PFSK-1 (cell line): ENCODE results near the gene MIPEP. TPM values are rescaled to one million over a fixed set of nuclear protein-coding genes. Genes with fewer than 3 reads are reported as not detected.

Experiments used
- FOXP2 ChIP-seq: optimal IDR thresholded peaks from 2 replicates; pipeline ENCODE3; 2011; ENCODE audit warnings: borderline replicate concordance, control low read depth, inconsistent platforms; ENCODE audit not compliant: insufficient read depth; ENCODE audit errors: extremely low read length, extremely low read depth
- POLR2AphosphoS5 ChIP-seq: IDR thresholded peaks from 2 replicates; pipeline ENCODE4 v1.6.1; 2012; ENCODE audit warnings: low read depth, mild to moderate bottlenecking, control low read depth, low read length, moderate library complexity
- REST ChIP-seq, 2 experiments: IDR thresholded peaks; 2 replicates each; pipeline versions ENCODE4 v1.6.1 to v1.8.0; 2011 to 2012; ENCODE audit warnings: low read depth in 2 of 2, low read length in 2 of 2, control low read depth in 1 of 2, inconsistent platforms in 1 of 2, mild to moderate bottlenecking in 1 of 2, moderate library complexity in 1 of 2; ENCODE audit not compliant: insufficient read depth in 1 of 2
- SIN3A ChIP-seq: IDR thresholded peaks from 2 replicates; pipeline ENCODE4 v1.6.1; 2012; ENCODE audit warnings: mild to moderate bottlenecking, low read length, moderate library complexity, borderline replicate concordance; ENCODE audit not compliant: insufficient read depth
- TAF1 ChIP-seq: IDR thresholded peaks from 2 replicates; pipeline ENCODE4 v1.6.1; 2012; ENCODE audit warnings: low read length, control low read depth, borderline replicate concordance; ENCODE audit not compliant: insufficient read depth
- polyA plus RNA-seq: library from polyadenylated mRNA; unstranded; fragments of >200 nt; gene quantifications from one replicate; pipeline ENCODE4 v1.2.1, GENCODE V29; 2012; ENCODE audit warnings: low read depth, missing spikeins; ENCODE audit not compliant: insufficient read length

The MIPEP gene
- 8.0 TPM for polyA plus RNA-seq

- TF ChIP-seq SIN3A (peak; percentile 95; the same call in 1 of the 2 replicates), POLR2AphosphoS5 (no peak), REST (IDR thresholded peaks at IDR 0.05; ENCODE audit: insufficient read depth in 1 of 2, low read depth in 2 of 2, low read length in 2 of 2) (no peak), TAF1 (no peak), FOXP2 (peak; percentile 26)
Measured at GRCh38 chr13:23888658-23889614, at the start of gene MIPEP. Gene MIPEP (minus strand): TSS chr13:23889400. CDS start chr13:23889320, 80 bp downstream.

- TF ChIP-seq POLR2AphosphoS5 (no peak), FOXP2 (no peak), SIN3A (no peak)
Measured at GRCh38 chr13:23934520-23934919, 45.3 kb upstream of the MIPEP start.

- TF ChIP-seq SIN3A (no peak), TAF1 (no peak), POLR2AphosphoS5 (no peak), REST (IDR thresholded peaks at IDR 0.05; ENCODE audit: insufficient read depth in 1 of 2, low read depth in 2 of 2, low read length in 2 of 2) (no peak), FOXP2 (no peak)
Measured at GRCh38 chr13:23928985-23929384, 39.8 kb upstream of the MIPEP start.

GRCh38 chr13:23923031-23923430 is 33.8 kb upstream of the MIPEP start:
- TF ChIP-seq REST (IDR thresholded peaks at IDR 0.05; ENCODE audit: insufficient read depth in 1 of 2, low read depth in 2 of 2, low read length in 2 of 2) (no peak), SIN3A (no peak), TAF1 (no peak), POLR2AphosphoS5 (no peak), FOXP2 (no peak)

GRCh38 chr13:23922005-23922932 is 33.1 kb upstream of the MIPEP start:
- TF ChIP-seq FOXP2 (no peak), POLR2AphosphoS5 (no peak), SIN3A (no peak), TAF1 (no peak), REST (IDR thresholded peaks at IDR 0.05; ENCODE audit: insufficient read depth in 1 of 2, low read depth in 2 of 2, low read length in 2 of 2) (no peak)
